ENCODE results near the gene KLHDC8B. TPM values are rescaled to one million over a fixed set of nuclear protein-coding genes. Genes with fewer than 3 reads are reported as not detected.

The KLHDC8B gene
- total and polyA plus RNA-seq, 2 donors (not counting 3 experiments of a cell fraction or from before 2014, with no cell fraction given): 36.0 to 77.8 TPM

- POLR2A ChIA-PET: no interaction called here
- BruUV-seq (replicated peaks): no TSS peak
- peaks cover 5 to 60% of the 10 kb centered on the region in 2 experiments for H3K36me3 ChIP-seq (ENCODE audit: control insufficient read depth in 2 of 2, extremely low read depth in 1 of 2, insufficient read depth in 2 of 2, low read length in 2 of 2)
Measured at GRCh38 chr3:49123687-49124086, 47.7 kb upstream of the KLHDC8B start.

More at GRCh38 chr3:49123687-49124086, 47.7 kb upstream of the KLHDC8B start:
- Histone ChIP-seq H2AFZ (ENCODE audit: low read depth, low read length) (no peak overlapping the region), H3K27me3 (ENCODE audit: control insufficient read depth in 2 of 2, insufficient read depth in 2 of 2, low read length in 2 of 2) (no peaks in the 10 kb centered on the region), H3K9ac (replicated peaks; ENCODE audit: extremely low read depth, insufficient read depth, low read length) (no peak overlapping the region), H3K9me3 (replicated peaks; ENCODE audit: control insufficient read depth, insufficient read depth, low read length) (no peaks in the 10 kb centered on the region), H3K9me1 (replicated peaks; ENCODE audit: control insufficient read depth, extremely low read depth, insufficient read depth, low read length) (no peaks in the 10 kb centered on the region), H4K20me1 (replicated peaks; ENCODE audit: control insufficient read depth, extremely low read depth, insufficient read depth, low read length) (no peaks in the 10 kb centered on the region), H3K27ac (ENCODE audit: insufficient read depth, low read depth, low read length) (no peak overlapping the region), H3K4me3 (replicated peaks in 1 of 3; ENCODE audit: insufficient read depth in 1 of 3, low read depth in 1 of 3, low read length in 3 of 3) (no peak overlapping the region), H3K4me2 (ENCODE audit: insufficient read depth, low read length) (no peak overlapping the region), H3K4me1 (ENCODE audit: control insufficient read depth, extremely low read depth, insufficient read depth, low read length) (peaks cover 12% of the 10 kb centered on the region), H3K79me2 (ENCODE audit: control insufficient read depth, insufficient read depth, low read length) (peaks cover 14% of the 10 kb centered on the region)
- intact Hi-C loops (cut with micrococcal nuclease): no loop called here
- TF ChIP-seq CTCF (IDR thresholded peaks at IDR 0.05; ENCODE audit: extremely low read depth in 1 of 2, insufficient read depth in 1 of 2, low read depth in 1 of 2, low read length in 2 of 2) (no peak), FOS (IDR thresholded peaks at IDR 0.05; ENCODE audit: borderline replicate concordance, insufficient read depth, low read length) (no peak), MYC (IDR thresholded peaks at IDR 0.05; ENCODE audit: low read depth, low read length) (no peak), JUN (IDR thresholded peaks at IDR 0.05; ENCODE audit: borderline replicate concordance, insufficient read depth, insufficient read length, low read depth) (no peak), POLR2AphosphoS5 (IDR thresholded peaks at IDR 0.05; ENCODE audit: insufficient read depth, low read depth, low read length) (no peak), GATA2 (IDR thresholded peaks at IDR 0.05; ENCODE audit: insufficient read depth, insufficient read length, low read depth, low read length) (no peak), EZH2 (IDR thresholded peaks at IDR 0.05; ENCODE audit: borderline replicate concordance, low read depth, low read length, severe bottlenecking) (no peak), POLR2A (IDR thresholded peaks at IDR 0.05; ENCODE audit: low read depth, low read length) (no peak)
- CTCF ChIA-PET: no interaction called here
- dilution Hi-C loops (cut with MboI; ENCODE audit: extremely low pct_ligation_motif_present, low sequenced_read_pairs): no loop called here
- FAIRE-seq (no peak), DNase-seq (ENCODE audit: low read depth, low spot score) (no peak)

All from endothelial cell of umbilical vein (primary cell).